ENCODE results near the gene PCSK5.

The PCSK5 gene

GRCh38 chr9:76400534-76401096 lies 510.1 kb downstream of the PCSK5 start:
- peak; percentile 86 for DNase-seq (ENCODE audit: low read depth)
- no peak for TF ChIP-seq CTCF (IDR thresholded peaks at IDR 0.05; ENCODE audit: insufficient read depth, low read depth, low read length, missing control alignments)
- no peak overlapping the region for H3K4me3 ChIP-seq (ENCODE audit: low read length)

GRCh38 chr9:76401176-76401575 lies 510.7 kb downstream of the PCSK5 start:
- TF ChIP-seq CTCF (IDR thresholded peaks at IDR 0.05; ENCODE audit: insufficient read depth, low read depth, low read length, missing control alignments), result no peak
- no peak overlapping the region for H3K4me3 ChIP-seq (ENCODE audit: low read length)
- DNase-seq (ENCODE audit: low read depth), result no peak

GRCh38 chr9:76401580-76402354 lies 511.3 kb downstream of the PCSK5 start:
- peak; percentile 36 for DNase-seq (ENCODE audit: low read depth)
- TF ChIP-seq CTCF (IDR thresholded peaks at IDR 0.05; ENCODE audit: insufficient read depth, low read depth, low read length, missing control alignments), result no peak
- no peak overlapping the region for H3K4me3 ChIP-seq (ENCODE audit: low read length)

- no peak overlapping the region for H3K4me3 ChIP-seq (ENCODE audit: low read length)
- DNase-seq (ENCODE audit: low read depth), result peak; percentile 60
- peak; percentile 53 for TF ChIP-seq CTCF (IDR thresholded peaks at IDR 0.05; ENCODE audit: insufficient read depth, low read depth, low read length, missing control alignments)
These were observed 512.9 kb downstream of the PCSK5 start for GRCh38 chr9:76403352-76403751.

GRCh38 chr9:76404401-76404800 lies 513.9 kb downstream of the PCSK5 start:
- TF ChIP-seq CTCF (IDR thresholded peaks at IDR 0.05; ENCODE audit: insufficient read depth, low read depth, low read length, missing control alignments), result no peak
- DNase-seq (ENCODE audit: low read depth), result no peak
- no peak overlapping the region for H3K4me3 ChIP-seq (ENCODE audit: low read length)

GRCh38 chr9:76405340-76405739 lies 514.9 kb downstream of the PCSK5 start:
- no peak for DNase-seq (ENCODE audit: low read depth)
- H3K4me3 ChIP-seq (ENCODE audit: low read length), result no peak overlapping the region
- TF ChIP-seq CTCF (IDR thresholded peaks at IDR 0.05; ENCODE audit: insufficient read depth, low read depth, low read length, missing control alignments), result no peak

- DNase-seq (ENCODE audit: low read depth), result no peak
- H3K4me3 ChIP-seq (ENCODE audit: low read length), result no peak overlapping the region
- no peak for TF ChIP-seq CTCF (IDR thresholded peaks at IDR 0.05; ENCODE audit: insufficient read depth, low read depth, low read length, missing control alignments)
These were observed 515.4 kb downstream of the PCSK5 start for GRCh38 chr9:76405868-76406267.

All from epithelial cell of esophagus (primary cell).